Activated CD4-positive, CD25-positive, alpha-beta regulatory T cell treated with anti-CD3 and anti-CD28 coated beads, Interleukin-2, amount 50 U/mL, for 24 hours (primary cell): ENCODE data around the gene TRANK1.
"Not testable (repeated sequence)": the region's sequence is repeated elsewhere in the genome, so short reads cannot be mapped to it uniquely, and the experiment has no call there.

Experiments
- ATAC-seq, 2 donors: fragments of 150-1000 bp; cut with Tn5 transposase; one replicate each; pipeline ENCODE4 v1.10.0; 2021; ENCODE audit warnings: mild to moderate bottlenecking in 1 of 2, moderate library complexity in 1 of 2

The TRANK1 gene

DNA sequence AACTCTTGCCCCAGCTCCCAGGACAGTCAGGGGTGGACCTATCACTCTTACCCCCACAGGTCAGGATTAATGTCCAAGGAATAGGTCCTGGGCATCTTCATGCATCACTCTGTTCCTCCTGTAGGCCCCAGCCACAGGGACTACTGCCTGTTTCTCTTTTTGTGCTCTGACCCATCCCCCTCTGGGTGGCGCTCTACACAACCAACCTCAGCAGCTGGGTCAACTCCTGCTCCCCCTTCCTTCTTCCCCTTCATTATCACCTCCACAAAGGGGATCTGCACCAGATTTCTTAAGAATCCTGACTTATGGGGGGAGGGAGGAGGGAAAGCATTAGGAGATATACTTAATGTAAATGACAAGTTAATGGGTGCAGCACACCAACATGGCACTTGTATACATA, 12.2 kb upstream of the TRANK1 start:
- no peak for ATAC-seq

DNA sequence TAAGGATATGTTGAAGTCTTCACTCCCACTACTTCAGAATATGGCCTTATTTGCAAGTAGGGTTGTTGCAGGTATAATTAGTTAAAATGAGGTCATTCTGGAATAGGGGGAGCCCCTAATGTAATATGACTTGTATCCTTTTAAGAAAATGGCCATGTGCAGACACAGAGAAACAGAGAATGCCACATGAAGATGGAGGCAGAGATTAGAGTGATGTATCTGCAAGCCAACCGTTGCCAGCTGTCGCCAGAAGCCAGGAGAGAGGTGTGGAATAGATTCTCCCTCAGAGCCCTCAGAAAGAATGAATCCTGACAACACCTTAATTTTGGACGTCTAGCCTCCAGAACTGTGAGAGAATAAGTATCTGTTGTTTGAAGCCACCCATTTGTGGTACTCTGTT, 11.3 kb upstream of the TRANK1 start:
- no peak for ATAC-seq

DNA sequence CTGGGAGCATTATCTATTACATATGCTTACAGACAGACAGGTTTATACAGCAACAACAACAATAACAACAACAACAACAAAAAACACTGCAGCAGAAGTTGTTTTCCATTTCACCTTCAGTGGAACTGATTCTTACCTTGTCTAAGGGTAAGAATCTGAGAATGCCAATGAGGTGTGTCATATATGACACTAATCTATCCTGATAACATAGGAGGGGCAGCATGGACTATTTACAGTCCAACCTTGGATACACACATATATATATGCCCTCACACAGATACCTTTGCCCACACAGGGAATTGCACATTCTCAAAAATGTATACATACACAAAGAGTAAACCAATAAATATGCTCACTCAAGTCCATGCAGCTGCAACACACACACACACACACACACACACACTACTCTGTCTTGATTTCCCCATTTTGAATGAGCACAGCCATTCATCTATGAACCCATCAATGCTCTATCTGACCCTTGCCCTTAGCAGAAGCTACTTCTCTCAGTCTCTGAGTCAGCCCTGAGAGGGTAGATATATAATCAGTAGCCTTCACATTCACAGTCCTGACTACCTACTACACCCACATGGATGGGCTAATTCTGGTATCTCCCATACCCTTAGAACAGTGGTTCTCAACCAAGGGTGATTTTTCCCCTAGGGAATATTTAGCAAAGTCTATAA, 9.7 kb upstream of the TRANK1 start:
- ATAC-seq = no peak

DNA sequence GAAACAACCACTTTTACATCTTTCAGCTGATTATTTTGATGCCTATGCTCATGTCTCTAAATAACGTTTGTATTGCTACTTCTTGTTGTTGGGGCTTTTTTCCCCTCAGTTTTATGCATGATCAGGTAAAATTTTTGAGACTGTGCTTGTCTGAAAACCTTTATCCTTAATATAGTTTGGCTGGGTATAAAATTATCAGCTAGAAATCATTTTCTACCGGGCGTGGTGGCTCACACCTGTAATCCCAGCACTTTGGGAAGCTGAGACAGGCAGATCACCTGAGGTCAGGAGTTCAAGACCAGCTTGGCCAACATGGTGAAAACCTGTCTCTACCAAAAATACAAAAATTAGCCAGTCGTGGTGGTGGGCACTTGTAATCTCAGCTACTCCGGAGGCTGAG, 3.0 kb upstream of the TRANK1 start:
- not testable (repeated sequence) for ATAC-seq

GRCh38 chr3:36945333-36945980, 603 bp upstream of the TRANK1 start:
- ATAC-seq = no peak

- peak; percentile 41 for ATAC-seq
Measured at GRCh38 chr3:36944012-36944640, 728 bp downstream of the TRANK1 start.

DNA sequence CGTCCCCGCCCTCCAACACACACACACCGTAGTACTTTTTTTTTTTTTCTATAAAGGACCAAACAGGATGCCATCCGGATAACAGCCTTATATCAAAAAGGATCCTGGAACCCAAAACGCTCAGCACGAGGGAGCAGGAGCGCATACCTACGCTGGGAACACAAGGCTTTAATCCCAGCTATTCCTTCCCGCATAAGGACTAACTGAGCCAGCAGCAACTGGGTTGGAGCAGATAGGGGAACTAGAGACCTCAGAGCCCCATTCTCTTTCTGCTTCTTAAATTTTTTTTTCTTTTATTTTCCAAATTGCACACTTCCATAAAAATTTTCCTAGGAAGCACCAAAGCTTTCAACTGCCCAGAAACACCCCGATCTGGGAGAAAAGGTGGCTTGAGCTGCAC, 1.3 kb downstream of the TRANK1 start:
- ATAC-seq = no peak

- no peak for ATAC-seq
Measured at GRCh38 chr3:36942638-36943248, 2.1 kb downstream of the TRANK1 start.

GRCh38 chr3:36941658-36942057, 3.2 kb downstream of the TRANK1 start:
- ATAC-seq = no peak

DNA sequence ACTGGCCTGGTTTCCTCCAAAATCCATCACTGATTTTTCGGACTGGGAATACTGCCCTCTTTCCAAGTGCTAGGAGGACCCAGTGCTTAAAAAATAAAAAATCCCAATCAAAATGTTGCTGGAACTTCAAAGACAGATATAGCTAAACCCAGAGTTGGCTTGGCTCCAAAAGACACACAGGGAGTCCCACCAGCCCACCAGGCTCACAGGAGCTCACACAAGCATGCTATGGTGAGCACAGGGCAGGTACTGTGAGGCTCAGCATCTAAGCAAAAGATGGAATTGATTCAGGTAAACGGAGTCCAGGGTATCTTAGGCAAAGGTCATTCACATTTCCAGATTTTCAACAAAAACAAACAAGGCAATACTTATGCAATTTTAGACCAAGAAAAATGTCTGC, 3.7 kb downstream of the TRANK1 start:
- ATAC-seq = no peak

DNA sequence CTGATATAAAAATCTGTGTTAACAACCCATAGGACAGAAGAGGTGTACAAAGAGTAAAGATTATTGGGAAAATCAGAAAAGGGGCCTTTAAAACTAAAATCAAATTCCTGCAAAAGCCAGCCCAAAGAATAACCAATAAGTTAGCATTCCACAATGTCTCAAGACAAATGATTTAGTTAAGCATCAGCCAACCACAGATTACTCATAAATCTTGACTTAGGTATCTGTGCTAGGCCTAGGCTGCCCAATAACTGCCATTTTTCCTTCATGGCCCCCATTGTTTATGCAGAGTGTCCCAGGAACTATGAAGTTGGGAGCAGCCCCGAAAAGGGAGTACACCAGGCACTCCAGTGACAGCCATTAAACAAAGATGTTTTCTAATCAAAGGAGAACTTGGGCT, 7.4 kb downstream of the TRANK1 start:
- ATAC-seq = no peak

DNA sequence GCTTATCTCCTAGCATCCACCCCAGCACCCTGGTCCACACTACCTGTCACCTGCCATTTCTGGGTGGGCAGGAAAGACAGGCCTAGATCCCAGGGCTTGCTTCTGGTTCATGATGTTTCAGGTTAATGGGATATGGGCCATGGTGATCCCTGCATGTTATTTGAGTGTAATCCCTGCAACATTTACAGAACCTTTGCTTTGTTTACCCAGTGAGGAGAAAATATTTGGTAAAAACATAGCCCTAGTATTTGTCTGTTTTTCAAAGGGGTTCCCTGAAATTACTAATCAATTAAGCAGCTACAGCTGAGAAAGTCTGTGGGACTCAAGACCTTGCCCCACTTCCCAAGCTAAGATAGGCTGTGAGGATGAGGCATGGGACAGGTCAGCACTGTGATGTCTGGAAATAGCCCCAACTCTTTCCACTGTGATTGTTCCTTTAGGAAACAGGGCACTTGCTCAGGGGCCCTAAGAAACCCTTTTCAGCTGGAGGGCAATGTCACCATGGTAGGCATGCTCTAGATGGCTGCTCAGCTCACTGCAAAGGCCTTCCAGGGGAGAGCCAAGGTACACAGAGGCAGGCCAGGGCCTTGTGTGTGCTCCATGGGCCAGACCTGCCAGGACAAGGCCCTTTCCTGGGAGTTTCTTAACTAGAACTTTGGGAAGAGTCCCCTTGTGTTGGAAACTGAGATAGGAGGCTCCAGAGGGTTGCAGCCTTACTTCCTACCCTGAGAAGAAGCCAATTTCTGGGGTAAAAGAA, 11.1 kb downstream of the TRANK1 start:
- ATAC-seq = no peak

- ATAC-seq = not testable (repeated sequence)
Measured at GRCh38 chr3:36931424-36931823, 13.4 kb downstream of the TRANK1 start.

- no peak for ATAC-seq
Measured at GRCh38 chr3:36928220-36928619, 16.6 kb downstream of the TRANK1 start.

GRCh38 chr3:36926292-36926897, 18.5 kb downstream of the TRANK1 start:
- ATAC-seq = no peak

DNA sequence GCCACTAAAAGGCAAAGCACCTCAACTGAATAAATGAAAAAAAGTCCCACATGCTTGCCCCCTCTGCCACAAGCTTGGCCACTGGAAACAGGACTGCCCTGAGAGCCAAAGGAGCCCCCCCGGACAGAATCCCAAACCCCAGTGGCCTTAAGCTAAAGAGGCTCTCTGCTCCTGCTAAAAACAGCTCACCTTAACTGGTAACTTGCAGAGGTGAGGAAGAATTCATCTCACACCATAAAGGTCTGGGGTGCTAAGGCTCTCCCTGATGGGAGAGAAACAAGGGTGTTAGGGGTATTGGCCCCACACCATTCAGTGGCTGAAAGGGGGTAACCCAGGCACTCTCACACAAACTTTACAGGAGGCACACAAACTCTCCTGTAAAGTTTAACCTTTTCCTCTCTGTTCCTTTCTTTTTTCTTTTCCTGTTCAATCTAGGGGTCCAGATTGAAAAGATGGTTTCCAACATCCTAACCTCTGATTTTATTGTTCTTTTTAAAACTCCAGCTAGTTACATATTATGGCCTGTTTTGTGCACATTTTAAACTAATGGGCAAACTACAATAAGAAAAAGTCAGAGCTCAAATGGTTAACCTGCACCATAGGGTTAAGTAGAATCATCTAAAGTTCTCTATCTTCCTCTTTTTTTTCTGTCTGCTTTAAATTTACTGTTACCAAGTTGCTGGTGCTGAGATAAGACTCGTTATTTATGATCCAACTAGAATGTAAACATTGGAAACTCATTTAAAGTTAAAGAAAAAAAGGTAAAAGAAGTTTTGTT, 19.9 kb downstream of the TRANK1 start:
- ATAC-seq = no peak

GRCh38 chr3:36923981-36924743, 20.7 kb downstream of the TRANK1 start:
- no peak for ATAC-seq

DNA sequence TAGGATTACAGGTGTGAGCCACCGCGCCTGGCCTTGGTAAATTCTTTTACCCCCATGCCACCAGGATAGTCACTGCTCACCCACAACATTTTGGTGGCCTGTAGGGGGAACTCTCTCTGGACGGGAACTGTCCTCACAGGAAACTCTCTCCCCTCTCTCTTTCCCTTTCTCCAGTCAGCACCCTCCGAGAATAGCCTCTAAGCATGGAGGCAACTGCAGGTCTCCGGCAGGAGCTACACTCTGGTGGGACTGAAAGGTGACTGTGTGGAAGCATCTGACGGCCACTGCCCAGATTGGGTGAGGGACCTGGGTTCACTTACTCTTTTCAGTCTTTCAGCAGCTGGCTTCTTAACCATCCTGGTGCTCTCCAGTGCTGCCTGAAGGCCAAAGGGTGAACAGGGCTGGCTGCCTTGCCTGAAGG, 21.3 kb downstream of the TRANK1 start:
- no peak for ATAC-seq

DNA sequence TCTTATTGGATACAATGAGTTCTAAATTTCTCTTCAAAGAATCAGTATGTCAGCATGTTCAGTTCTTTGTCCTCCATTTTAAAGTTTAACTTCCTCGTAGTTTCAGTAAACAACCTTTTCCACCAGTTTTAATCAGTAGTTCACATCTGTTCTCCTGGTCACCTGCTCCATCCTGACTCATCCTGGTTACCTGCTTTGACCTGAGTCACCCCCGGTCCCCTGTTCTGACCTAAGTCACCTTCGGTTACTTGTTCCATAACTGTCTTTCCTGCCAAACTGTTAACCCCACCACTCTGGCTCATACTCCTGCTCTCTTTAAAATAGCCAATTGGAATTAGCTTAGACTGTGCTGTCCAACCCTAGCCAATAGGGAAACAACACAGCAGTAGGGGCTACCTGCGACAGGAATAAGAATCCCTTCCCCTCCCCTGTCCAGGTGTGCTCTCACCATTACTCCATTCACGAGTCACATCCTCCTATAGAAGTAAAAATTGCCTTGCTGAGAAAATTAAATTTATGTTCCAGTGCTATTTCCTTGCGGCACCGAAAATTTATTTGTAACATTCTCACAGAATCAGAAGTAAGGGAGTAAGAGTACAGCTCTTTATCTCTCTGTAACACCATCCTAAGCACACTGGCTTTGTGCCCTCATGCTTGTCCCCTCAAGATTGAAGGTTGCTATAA, 23.8 kb downstream of the TRANK1 start:
- no peak for ATAC-seq

- no peak for ATAC-seq
Measured at GRCh38 chr3:36919439-36920160, 25.3 kb downstream of the TRANK1 start.
